ENCODE data around the gene PAQR6. TPM values are rescaled to one million over a fixed set of nuclear protein-coding genes. Genes with fewer than 3 reads are reported as not detected.

Gene PAQR6
- total RNA-seq, 1 experiment from 2014 or later, result 0.92 TPM

DNA sequence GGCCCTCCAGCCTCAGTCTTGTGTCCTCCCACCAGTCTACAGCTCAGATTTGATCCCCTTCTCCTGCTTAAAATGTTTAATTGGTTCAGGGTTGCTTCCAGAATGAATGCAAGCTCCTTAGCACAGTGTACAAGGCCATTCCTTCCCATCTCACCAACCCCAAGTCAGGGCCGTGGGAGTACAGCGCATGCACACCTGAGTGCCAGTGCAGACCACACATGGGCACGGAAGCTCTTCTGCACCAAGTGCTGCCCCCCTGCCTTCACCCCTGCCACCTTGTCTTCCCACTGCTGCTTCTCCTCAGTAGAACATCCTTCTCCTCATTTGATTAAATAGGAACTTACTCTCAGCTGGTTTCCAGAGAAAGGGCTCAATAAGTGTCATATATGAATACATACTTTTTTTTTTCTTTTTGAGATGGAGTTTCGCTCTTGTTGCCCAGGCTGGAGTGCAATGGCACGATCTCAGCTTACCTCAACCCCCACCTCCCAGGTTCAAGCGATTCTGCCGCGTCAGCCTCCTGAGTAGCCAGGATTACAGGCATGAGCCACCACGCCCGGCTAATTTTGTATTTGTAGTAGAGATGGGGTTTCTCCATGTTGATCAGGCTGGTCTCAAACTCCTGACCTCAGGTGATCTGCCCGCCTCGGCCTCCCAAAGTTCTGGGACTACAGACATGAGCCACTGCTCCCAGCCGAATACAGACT, 25.7 kb downstream of the PAQR6 start:
- CTCF ChIA-PET, result no interaction called here
- ATAC-seq, result no peak
- Histone ChIP-seq H3K9me3 (ENCODE audit: control insufficient read depth, insufficient read depth, low read depth, low read length) (no peaks in the 10 kb centered on the region), H3K27me3 (ENCODE audit: control insufficient read depth, insufficient read depth, low read length) (no peaks in the 10 kb centered on the region), H3K4me1 (ENCODE audit: control insufficient read depth, insufficient read depth, low read length) (peaks cover 6% of the 10 kb centered on the region; the same call in 1 of the 2 replicates), H3K36me3 (ENCODE audit: control insufficient read depth, insufficient read depth, low read length) (peaks cover 2% of the 10 kb centered on the region; the same call in 1 of the 2 replicates), H3K4me3 (ENCODE audit: low read depth in 2 of 2, low read length in 2 of 2) (no peak overlapping the region), H3K27ac (ENCODE audit: low read length) (no peak overlapping the region)
- POLR2A ChIA-PET, result no interaction called here
- intact Hi-C loops (cut with micrococcal nuclease; ENCODE audit: unreplicated experiment), result no loop called here
- BruUV-seq (replicated peaks), result no TSS peak
- in situ Hi-C loops (cut with HindIII; ENCODE audit: low pct_unique_long_range_greater_than_20kb, low sequenced_read_pairs), result no loop called here
- no peak for DNase-seq (ENCODE audit: low read depth, low spot score)
- no peak for TF ChIP-seq TCF7L2 (IDR thresholded peaks at IDR 0.05; ENCODE audit: low read depth, low read length)
- no peak for TF ChIP-seq SIN3A (IDR thresholded peaks at IDR 0.05; ENCODE audit: borderline replicate concordance, insufficient read depth, low read depth, low read length)
- TF ChIP-seq POLR2AphosphoS5 (IDR thresholded peaks at IDR 0.05; ENCODE audit: low read depth, low read length), result no peak
- TF ChIP-seq, protein P1, sequence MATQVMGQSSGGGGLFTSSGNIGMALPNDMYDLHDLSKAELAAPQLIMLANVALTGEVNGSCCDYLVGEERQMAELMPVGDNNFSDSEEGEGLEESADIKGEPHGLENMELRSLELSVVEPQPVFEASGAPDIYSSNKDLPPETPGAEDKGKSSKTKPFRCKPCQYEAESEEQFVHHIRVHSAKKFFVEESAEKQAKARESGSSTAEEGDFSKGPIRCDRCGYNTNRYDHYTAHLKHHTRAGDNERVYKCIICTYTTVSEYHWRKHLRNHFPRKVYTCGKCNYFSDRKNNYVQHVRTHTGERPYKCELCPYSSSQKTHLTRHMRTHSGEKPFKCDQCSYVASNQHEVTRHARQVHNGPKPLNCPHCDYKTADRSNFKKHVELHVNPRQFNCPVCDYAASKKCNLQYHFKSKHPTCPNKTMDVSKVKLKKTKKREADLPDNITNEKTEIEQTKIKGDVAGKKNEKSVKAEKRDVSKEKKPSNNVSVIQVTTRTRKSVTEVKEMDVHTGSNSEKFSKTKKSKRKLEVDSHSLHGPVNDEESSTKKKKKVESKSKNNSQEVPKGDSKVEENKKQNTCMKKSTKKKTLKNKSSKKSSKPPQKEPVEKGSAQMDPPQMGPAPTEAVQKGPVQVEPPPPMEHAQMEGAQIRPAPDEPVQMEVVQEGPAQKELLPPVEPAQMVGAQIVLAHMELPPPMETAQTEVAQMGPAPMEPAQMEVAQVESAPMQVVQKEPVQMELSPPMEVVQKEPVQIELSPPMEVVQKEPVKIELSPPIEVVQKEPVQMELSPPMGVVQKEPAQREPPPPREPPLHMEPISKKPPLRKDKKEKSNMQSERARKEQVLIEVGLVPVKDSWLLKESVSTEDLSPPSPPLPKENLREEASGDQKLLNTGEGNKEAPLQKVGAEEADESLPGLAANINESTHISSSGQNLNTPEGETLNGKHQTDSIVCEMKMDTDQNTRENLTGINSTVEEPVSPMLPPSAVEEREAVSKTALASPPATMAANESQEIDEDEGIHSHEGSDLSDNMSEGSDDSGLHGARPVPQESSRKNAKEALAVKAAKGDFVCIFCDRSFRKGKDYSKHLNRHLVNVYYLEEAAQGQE (IDR thresholded peaks at IDR 0.05; ENCODE audit: insufficient read depth in 1 of 2, low read depth in 2 of 2, low read length in 1 of 2), result no peak
- TF ChIP-seq, protein P2, sequence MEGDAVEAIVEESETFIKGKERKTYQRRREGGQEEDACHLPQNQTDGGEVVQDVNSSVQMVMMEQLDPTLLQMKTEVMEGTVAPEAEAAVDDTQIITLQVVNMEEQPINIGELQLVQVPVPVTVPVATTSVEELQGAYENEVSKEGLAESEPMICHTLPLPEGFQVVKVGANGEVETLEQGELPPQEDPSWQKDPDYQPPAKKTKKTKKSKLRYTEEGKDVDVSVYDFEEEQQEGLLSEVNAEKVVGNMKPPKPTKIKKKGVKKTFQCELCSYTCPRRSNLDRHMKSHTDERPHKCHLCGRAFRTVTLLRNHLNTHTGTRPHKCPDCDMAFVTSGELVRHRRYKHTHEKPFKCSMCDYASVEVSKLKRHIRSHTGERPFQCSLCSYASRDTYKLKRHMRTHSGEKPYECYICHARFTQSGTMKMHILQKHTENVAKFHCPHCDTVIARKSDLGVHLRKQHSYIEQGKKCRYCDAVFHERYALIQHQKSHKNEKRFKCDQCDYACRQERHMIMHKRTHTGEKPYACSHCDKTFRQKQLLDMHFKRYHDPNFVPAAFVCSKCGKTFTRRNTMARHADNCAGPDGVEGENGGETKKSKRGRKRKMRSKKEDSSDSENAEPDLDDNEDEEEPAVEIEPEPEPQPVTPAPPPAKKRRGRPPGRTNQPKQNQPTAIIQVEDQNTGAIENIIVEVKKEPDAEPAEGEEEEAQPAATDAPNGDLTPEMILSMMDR (IDR thresholded peaks at IDR 0.05), result no peak

DNA sequence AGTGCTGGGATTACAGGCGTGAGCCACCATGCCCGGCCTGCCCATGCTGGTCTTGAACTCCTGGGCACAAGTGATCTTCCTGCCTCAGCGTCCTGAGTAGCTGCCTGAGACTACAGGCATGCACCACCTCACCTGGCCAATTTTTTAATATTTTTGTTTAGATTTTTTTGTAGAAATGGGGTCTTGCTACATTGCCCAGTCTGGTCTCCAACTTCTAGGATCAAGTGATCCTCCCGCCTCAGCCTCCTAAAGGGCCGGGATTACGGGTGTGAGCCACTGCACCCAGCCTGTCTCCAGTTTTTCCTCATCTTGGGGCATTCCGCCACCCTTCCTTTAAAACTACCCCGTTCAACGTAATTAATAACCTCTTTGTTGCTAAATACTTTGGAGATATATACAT, 27.6 kb downstream of the PAQR6 start:
- H3K9me3 ChIP-seq (ENCODE audit: control insufficient read depth, insufficient read depth, low read depth, low read length), result no peaks in the 10 kb centered on the region
- intact Hi-C loops (cut with micrococcal nuclease; ENCODE audit: unreplicated experiment) (no loop called here), in situ Hi-C loops (cut with HindIII; ENCODE audit: low pct_unique_long_range_greater_than_20kb, low sequenced_read_pairs) (no loop called here)
- H3K27me3 ChIP-seq (ENCODE audit: control insufficient read depth, insufficient read depth, low read length), result no peaks in the 10 kb centered on the region
- DNase-seq (ENCODE audit: low read depth, low spot score) (no peak), ATAC-seq (no peak)
- H3K4me3 ChIP-seq (ENCODE audit: low read depth in 2 of 2, low read length in 2 of 2), result no peak overlapping the region
- no peak overlapping the region for H3K27ac ChIP-seq (ENCODE audit: low read length)
- ChIA-PET CTCF (no interaction called here), POLR2A (no interaction called here)
- TF ChIP-seq TCF7L2 (IDR thresholded peaks at IDR 0.05; ENCODE audit: low read depth, low read length) (no peak), SIN3A (IDR thresholded peaks at IDR 0.05; ENCODE audit: borderline replicate concordance, insufficient read depth, low read depth, low read length) (no peak), POLR2AphosphoS5 (IDR thresholded peaks at IDR 0.05; ENCODE audit: low read depth, low read length) (no peak)
- TF ChIP-seq, protein P2 (IDR thresholded peaks at IDR 0.05), result no peak
- TF ChIP-seq, protein P1 (IDR thresholded peaks at IDR 0.05; ENCODE audit: insufficient read depth in 1 of 2, low read depth in 2 of 2, low read length in 1 of 2), result no peak
- peaks cover 1% of the 10 kb centered on the region; the same call in 1 of the 2 replicates for H3K4me1 ChIP-seq (ENCODE audit: control insufficient read depth, insufficient read depth, low read length)
- BruUV-seq (replicated peaks), result no TSS peak
- H3K36me3 ChIP-seq (ENCODE audit: control insufficient read depth, insufficient read depth, low read length), result peaks cover 2% of the 10 kb centered on the region; the same call in 1 of the 2 replicates

All from Panc1 (cell line).